Neural progenitor cell (in vitro differentiated cells): Measurements from ENCODE around the gene MBOAT1.

Experiments used
- EZH2 ChIP-seq: fragments of 200-600 bp; sonication (generic); IDR thresholded peaks from 2 replicates; pipeline ENCODE4 v1.6.1; 2017; ENCODE audit warnings: antibody characterized with exemption, mild to moderate bottlenecking, moderate library complexity
- EZH2phosphoT487 ChIP-seq: fragments of 200-600 bp; sonication (generic); IDR thresholded peaks from 2 replicates; pipeline ENCODE4 v1.6.1; 2017; ENCODE audit warnings: antibody characterized with exemption
- TF ChIP-seq, protein P1 (sequence below): fragments of 200-600 bp; sonication (generic); IDR thresholded peaks from 2 replicates; pipeline ENCODE4 v1.5.1; 2017; ENCODE audit warnings: antibody characterized with exemption, mild to moderate bottlenecking

- TF ChIP-seq, protein P1, sequence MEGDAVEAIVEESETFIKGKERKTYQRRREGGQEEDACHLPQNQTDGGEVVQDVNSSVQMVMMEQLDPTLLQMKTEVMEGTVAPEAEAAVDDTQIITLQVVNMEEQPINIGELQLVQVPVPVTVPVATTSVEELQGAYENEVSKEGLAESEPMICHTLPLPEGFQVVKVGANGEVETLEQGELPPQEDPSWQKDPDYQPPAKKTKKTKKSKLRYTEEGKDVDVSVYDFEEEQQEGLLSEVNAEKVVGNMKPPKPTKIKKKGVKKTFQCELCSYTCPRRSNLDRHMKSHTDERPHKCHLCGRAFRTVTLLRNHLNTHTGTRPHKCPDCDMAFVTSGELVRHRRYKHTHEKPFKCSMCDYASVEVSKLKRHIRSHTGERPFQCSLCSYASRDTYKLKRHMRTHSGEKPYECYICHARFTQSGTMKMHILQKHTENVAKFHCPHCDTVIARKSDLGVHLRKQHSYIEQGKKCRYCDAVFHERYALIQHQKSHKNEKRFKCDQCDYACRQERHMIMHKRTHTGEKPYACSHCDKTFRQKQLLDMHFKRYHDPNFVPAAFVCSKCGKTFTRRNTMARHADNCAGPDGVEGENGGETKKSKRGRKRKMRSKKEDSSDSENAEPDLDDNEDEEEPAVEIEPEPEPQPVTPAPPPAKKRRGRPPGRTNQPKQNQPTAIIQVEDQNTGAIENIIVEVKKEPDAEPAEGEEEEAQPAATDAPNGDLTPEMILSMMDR: no peak
- no peak for TF ChIP-seq EZH2phosphoT487
- TF ChIP-seq EZH2: no peak
Measured at GRCh38 chr6:20205722-20206161, 6.5 kb downstream of the MBOAT1 start.
